ENCODE measurements around the gene MICU2.

Gene MICU2

GRCh38 chr13:21478881-21479808 lies 124.8 kb downstream of the MICU2 start:
- DNase-seq, result no peak

- peak; percentile 84 for DNase-seq
Measured at GRCh38 chr13:21476893-21477472, 127.0 kb downstream of the MICU2 start.

GRCh38 chr13:21475115-21475514 lies 128.9 kb downstream of the MICU2 start:
- DNase-seq, result no peak

- DNase-seq, result no peak
Measured at GRCh38 chr13:21470785-21471184, 133.2 kb downstream of the MICU2 start.

GRCh38 chr13:21466527-21466926 lies 137.4 kb downstream of the MICU2 start:
- DNase-seq, result no peak

GRCh38 chr13:21465710-21466160 lies 138.2 kb downstream of the MICU2 start:
- DNase-seq, result no peak

GRCh38 chr13:21463424-21463823 lies 140.5 kb downstream of the MICU2 start:
- DNase-seq, result no peak

- DNase-seq, result no peak
Measured at GRCh38 chr13:21461131-21461530, 142.8 kb downstream of the MICU2 start.

- peak; percentile 91 for DNase-seq
Measured at GRCh38 chr13:21458813-21459701, 144.9 kb downstream of the MICU2 start, which contains the start of gene ZDHHC20. TSS of gene ZDHHC20 (minus strand) at chr13:21459303. CDS start at chr13:21459171, 132 bp downstream.

- DNase-seq, result peak; percentile 41
Measured at GRCh38 chr13:21458451-21458812, 145.5 kb downstream of the MICU2 start.

GRCh38 chr13:21453387-21454081 lies 150.4 kb downstream of the MICU2 start:
- no peak for DNase-seq

GRCh38 chr13:21450936-21451335 lies 153.0 kb downstream of the MICU2 start:
- no peak for DNase-seq

GRCh38 chr13:21446656-21447055 lies 157.3 kb downstream of the MICU2 start:
- no peak for DNase-seq

- DNase-seq, result no peak
Measured at GRCh38 chr13:21445759-21446158, 158.2 kb downstream of the MICU2 start.

- no peak for DNase-seq
Measured at GRCh38 chr13:21443171-21443570, 160.8 kb downstream of the MICU2 start.

Data from left hindlimb (tissue), 1 donor.